Measurements from ENCODE around the gene CCDC194. TPM values are rescaled to one million over a fixed set of nuclear protein-coding genes. Genes with fewer than 3 reads are reported as not detected.

CCDC194 gene
- total RNA-seq, 1 experiment from 2014 or later, result not detected

DNA sequence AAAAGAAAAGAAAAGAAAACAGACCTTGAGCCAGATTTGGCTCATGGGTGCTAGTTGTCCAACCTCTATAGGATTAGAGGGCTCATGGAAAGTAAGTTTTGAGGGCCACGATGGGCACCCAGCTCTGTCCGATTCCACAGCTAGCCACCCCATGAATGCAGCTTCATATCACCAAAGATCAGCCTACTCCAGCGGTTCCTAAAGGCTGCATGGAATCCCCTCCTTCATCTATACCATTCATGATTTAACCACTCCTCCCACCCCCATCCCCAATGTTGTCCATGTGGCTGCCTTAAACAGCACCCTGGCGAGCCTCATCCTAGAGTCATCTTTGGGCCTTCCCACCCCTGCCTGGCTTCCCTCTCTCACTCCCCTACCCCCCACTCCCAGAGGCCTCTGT is 27.9 kb upstream of the CCDC194 start:
- Histone ChIP-seq H3K9me3 (ENCODE audit: low read depth, low read length, poor library complexity, severe bottlenecking) (no peaks in the 10 kb centered on the region), H3K4me1 (ENCODE audit: insufficient read depth, low read length, poor library complexity, severe bottlenecking) (peaks cover 5% of the 10 kb centered on the region), H3K27me3 (replicated peaks; ENCODE audit: insufficient read depth, low read depth, low read length, poor library complexity) (no peaks in the 10 kb centered on the region), H3K27ac (ENCODE audit: low read depth, low read length, poor library complexity, severe bottlenecking) (no peak overlapping the region), H3K4me3 (ENCODE audit: low read depth, low read length, poor library complexity, severe bottlenecking) (no peak overlapping the region), H3K36me3 (ENCODE audit: insufficient read depth, low read length, poor library complexity, severe bottlenecking) (peaks cover 3% of the 10 kb centered on the region)
- intact Hi-C loops (cut with micrococcal nuclease; ENCODE audit: unreplicated experiment), result no loop called here
- no peak for DNase-seq (ENCODE audit: low spot score)
- CTCF ChIA-PET, result no interaction called here
- BruUV-seq (replicated peaks), result no TSS peak
- TF ChIP-seq EZH2 (IDR thresholded peaks at IDR 0.05; ENCODE audit: borderline replicate concordance, low read depth, low read length, poor library complexity, severe bottlenecking), result no peak
- TF ChIP-seq, protein P1, sequence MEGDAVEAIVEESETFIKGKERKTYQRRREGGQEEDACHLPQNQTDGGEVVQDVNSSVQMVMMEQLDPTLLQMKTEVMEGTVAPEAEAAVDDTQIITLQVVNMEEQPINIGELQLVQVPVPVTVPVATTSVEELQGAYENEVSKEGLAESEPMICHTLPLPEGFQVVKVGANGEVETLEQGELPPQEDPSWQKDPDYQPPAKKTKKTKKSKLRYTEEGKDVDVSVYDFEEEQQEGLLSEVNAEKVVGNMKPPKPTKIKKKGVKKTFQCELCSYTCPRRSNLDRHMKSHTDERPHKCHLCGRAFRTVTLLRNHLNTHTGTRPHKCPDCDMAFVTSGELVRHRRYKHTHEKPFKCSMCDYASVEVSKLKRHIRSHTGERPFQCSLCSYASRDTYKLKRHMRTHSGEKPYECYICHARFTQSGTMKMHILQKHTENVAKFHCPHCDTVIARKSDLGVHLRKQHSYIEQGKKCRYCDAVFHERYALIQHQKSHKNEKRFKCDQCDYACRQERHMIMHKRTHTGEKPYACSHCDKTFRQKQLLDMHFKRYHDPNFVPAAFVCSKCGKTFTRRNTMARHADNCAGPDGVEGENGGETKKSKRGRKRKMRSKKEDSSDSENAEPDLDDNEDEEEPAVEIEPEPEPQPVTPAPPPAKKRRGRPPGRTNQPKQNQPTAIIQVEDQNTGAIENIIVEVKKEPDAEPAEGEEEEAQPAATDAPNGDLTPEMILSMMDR (conservative IDR thresholded peaks at IDR 0.05; ENCODE audit: low read depth, low read length), result no peak
- POLR2A ChIA-PET (ENCODE audit: low non-redundant PET), result no interaction called here

DNA sequence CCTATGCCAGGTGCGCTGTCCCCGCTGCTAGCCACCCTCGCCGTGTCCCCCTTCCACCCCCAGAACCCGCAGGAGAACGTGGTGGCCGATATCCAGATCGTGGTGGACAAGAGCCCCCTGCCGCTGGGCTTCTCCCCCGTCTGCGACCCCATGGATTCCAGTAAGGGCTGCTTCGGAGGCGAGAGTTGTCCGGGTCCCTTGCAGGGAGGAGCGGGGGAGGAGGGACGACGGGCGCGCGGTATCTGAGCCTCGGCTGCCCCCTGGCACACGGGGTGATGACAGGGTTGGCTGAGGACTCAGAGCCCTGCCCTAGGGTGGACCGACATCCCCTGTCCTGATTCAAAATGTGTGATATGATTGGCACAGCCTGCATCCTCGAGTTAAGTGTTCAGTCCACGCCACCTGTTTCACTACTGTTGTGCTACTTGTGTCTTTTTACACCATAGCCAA is 26.5 kb upstream of the CCDC194 start:
- H3K4me1 ChIP-seq (ENCODE audit: insufficient read depth, low read length, poor library complexity, severe bottlenecking), result peaks cover 5% of the 10 kb centered on the region
- CTCF ChIA-PET, result no interaction called here
- peak overlapping the region; percentile 81 for H3K27ac ChIP-seq (ENCODE audit: low read depth, low read length, poor library complexity, severe bottlenecking)
- TF ChIP-seq, protein P1 (conservative IDR thresholded peaks at IDR 0.05; ENCODE audit: low read depth, low read length), result no peak
- TF ChIP-seq EZH2 (IDR thresholded peaks at IDR 0.05; ENCODE audit: borderline replicate concordance, low read depth, low read length, poor library complexity, severe bottlenecking), result no peak
- peak overlapping the region; percentile 92 for H3K4me3 ChIP-seq (ENCODE audit: low read depth, low read length, poor library complexity, severe bottlenecking)
- intact Hi-C loops (cut with micrococcal nuclease; ENCODE audit: unreplicated experiment), result no loop called here
- BruUV-seq (replicated peaks), result TSS peak; percentile 49
- no peaks in the 10 kb centered on the region for H3K9me3 ChIP-seq (ENCODE audit: low read depth, low read length, poor library complexity, severe bottlenecking)
- H3K36me3 ChIP-seq (ENCODE audit: insufficient read depth, low read length, poor library complexity, severe bottlenecking), result peaks cover 3% of the 10 kb centered on the region
- POLR2A ChIA-PET (ENCODE audit: low non-redundant PET), result no interaction called here
- no peaks in the 10 kb centered on the region for H3K27me3 ChIP-seq (replicated peaks; ENCODE audit: insufficient read depth, low read depth, low read length, poor library complexity)
- no peak for DNase-seq (ENCODE audit: low spot score)

DNA sequence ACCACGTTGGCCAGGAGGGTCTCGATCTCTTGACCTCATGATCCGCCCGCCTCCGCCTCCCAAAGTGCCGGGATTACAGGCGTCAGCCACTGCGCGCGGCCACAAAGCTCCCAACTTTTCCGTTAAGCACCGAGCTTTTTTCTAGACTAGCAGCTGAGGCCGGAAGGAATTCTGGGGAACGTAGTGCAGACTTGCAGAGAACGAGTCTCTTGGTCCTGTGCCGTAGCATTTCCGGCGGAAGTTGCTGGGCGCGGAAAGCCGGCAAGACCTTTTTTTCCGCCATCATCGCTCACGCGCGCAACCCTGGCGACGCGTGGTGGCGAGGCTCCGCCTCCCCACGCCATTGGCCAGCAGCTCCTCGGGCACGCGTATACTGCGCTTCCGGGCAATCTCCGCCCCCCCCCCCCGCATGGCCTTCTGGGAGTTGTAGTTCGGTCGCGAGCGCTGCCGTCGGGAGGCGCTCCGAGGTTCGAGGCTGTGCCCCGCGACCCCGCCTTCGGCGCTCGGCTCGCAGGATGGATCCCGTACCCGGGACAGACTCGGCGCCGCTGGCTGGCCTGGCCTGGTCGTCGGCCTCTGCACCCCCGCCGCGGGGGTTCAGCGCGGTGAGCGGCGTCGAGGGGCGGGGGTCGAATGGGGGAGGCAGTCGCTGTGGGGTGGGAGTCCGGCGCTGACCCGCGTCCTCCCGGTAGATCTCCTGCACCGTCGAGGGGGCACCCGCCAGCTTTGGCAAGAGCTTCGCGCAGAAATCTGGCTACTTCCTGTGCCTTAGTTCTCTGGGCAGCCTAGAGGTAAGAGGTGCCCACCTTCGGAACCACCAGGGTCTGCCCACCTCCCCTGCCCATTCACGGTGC is 25.9 kb upstream of the CCDC194 start, which contains the start of gene MVB12A:
Gene MVB12A (plus strand): TSS at position 427 of the 854 bp plus-strand sequence. CDS start 89 bp downstream, at position 516.
- Histone ChIP-seq H3K4me1 (ENCODE audit: insufficient read depth, low read length, poor library complexity, severe bottlenecking) (peaks cover 3% of the 10 kb centered on the region), H3K27me3 (replicated peaks; ENCODE audit: insufficient read depth, low read depth, low read length, poor library complexity) (no peaks in the 10 kb centered on the region), H3K27ac (ENCODE audit: low read depth, low read length, poor library complexity, severe bottlenecking) (peak within 1 kb of the TSS; percentile 81), H3K36me3 (ENCODE audit: insufficient read depth, low read length, poor library complexity, severe bottlenecking) (peaks cover 3% of the 10 kb centered on the region), H3K4me3 (ENCODE audit: low read depth, low read length, poor library complexity, severe bottlenecking) (peak within 1 kb of the TSS; percentile 92), H3K9me3 (ENCODE audit: low read depth, low read length, poor library complexity, severe bottlenecking) (no peaks in the 10 kb centered on the region)
- intact Hi-C loops (cut with micrococcal nuclease; ENCODE audit: unreplicated experiment), result no loop called here
- peak; percentile 100 for DNase-seq (ENCODE audit: low spot score)
- BruUV-seq (replicated peaks), result no TSS peak
- TF ChIP-seq EZH2 (IDR thresholded peaks at IDR 0.05; ENCODE audit: borderline replicate concordance, low read depth, low read length, poor library complexity, severe bottlenecking), result no peak
- TF ChIP-seq, protein P1 (conservative IDR thresholded peaks at IDR 0.05; ENCODE audit: low read depth, low read length), result no peak
- POLR2A ChIA-PET (ENCODE audit: low non-redundant PET), result interaction anchor here (0.5 to 0.8 kb wide), 3 partner anchors 49 to 517 kb away, joined by 3 to 7 read pairs (median 4); no protein-coding TSS in a partner anchor
- CTCF ChIA-PET, result interaction anchor here (0.5 to 1.2 kb wide), 3 partner anchors 35 to 346 kb away, joined by 3 to 13 read pairs (median 3); no protein-coding TSS in a partner anchor
